HepG2 (cell line): Measurements from ENCODE around the gene TRAPPC10. TPM values are rescaled to one million over a fixed set of nuclear protein-coding genes. Genes with fewer than 3 reads are reported as not detected.

Experiments used
- ATAC-seq: fragments of 200-7000 bp; cut with Tn5 transposase; 3 replicates; pipeline ENCODE4 v1.9.1; 2020; ENCODE audit warnings: mild to moderate bottlenecking, moderate library complexity
- BruUV-seq: library from RNA; stranded (reverse); fragments of 400-500 nt; replicated peaks from 2 replicates; lab custom pipeline; 2021; lab: Mats Ljungman, UMichigan
- CTCF ChIA-PET: fragments of 300-600 bp; formaldehyde crosslinking; extraction: SDS; loops from one replicate; lab custom pipeline; 2021; ENCODE audit warnings: low total read pairs, inconsistent platforms, low intra/inter-chr PET ratio; lab: Yijun Ruan, JAX
- POLR2A ChIA-PET: fragments of 350-600 bp; sonication (Branson Sonifier 250); formaldehyde crosslinking; loops from one replicate; lab custom pipeline; 2020; ENCODE audit warnings: antibody characterized with exemption, inconsistent platforms; lab: Yijun Ruan, JAX
- DNase-seq: peaks from one replicate; pipeline ENCODE4 v3.0.0-alpha.2; 2015; ENCODE audit warnings: low spot score
- FAIRE-seq: peaks from 3 replicates; lab custom pipeline; 2011; peaks lifted over from hg19 to GRCh38; lab: Jason Lieb, UNC
- H2AFZ ChIP-seq: one replicate; pipeline ENCODE4 v1.6.1; 2011; ENCODE audit warnings: low read length, inconsistent platforms
- H3K27ac ChIP-seq: fragments of 300-600 bp; 3 replicates; pipeline ENCODE4 v1.8.0; 2011; ENCODE audit warnings: mixed run types, mild to moderate bottlenecking, mixed read lengths, low read length, inconsistent platforms; ENCODE audit not compliant: insufficient read depth; ENCODE audit errors: extremely low read length
- H3K27me3 ChIP-seq, 2 experiments: fragments of 200-600 bp in 1 of 2; 2 replicates in 1 of 2; 3 replicates in 1 of 2; pipeline versions ENCODE4 v1.6.0 to v1.8.0; 2011; ENCODE audit warnings: low read length in 2 of 2, mild to moderate bottlenecking in 2 of 2, moderate library complexity in 2 of 2, inconsistent platforms in 1 of 2; ENCODE audit not compliant: insufficient read depth in 2 of 2, control insufficient read depth in 1 of 2
- H3K36me3 ChIP-seq, 2 experiments: fragments of 200-600 bp in 1 of 2; replicated peaks in 1 of 2; 2 replicates in 1 of 2; 3 replicates in 1 of 2; pipeline versions ENCODE4 v1.5.1 to v1.8.0; 2011; ENCODE audit warnings: low read length in 2 of 2, inconsistent platforms in 1 of 2; ENCODE audit not compliant: insufficient read depth in 2 of 2, control insufficient read depth in 1 of 2
- H3K4me1 ChIP-seq: 2 replicates; pipeline ENCODE4 v1.5.1; 2012; ENCODE audit warnings: low read length, inconsistent platforms; ENCODE audit not compliant: insufficient read depth
- H3K4me2 ChIP-seq: 2 replicates; pipeline ENCODE4 v1.6.0; 2011; ENCODE audit warnings: low read depth, low read length, inconsistent platforms
- H3K4me3 ChIP-seq, 3 experiments: fragments of 200-600 bp in 1 of 3; sonication (generic), shearing (Covaris generic) in 1 of 3; replicated peaks in 1 of 3; 2 replicates each; pipeline ENCODE4 v1.5.1; 2011 to 2016; ENCODE audit warnings: low read length in 3 of 3, inconsistent platforms in 2 of 3, low read depth in 2 of 3, mild to moderate bottlenecking in 2 of 3, control low read depth in 1 of 3, mixed read lengths in 1 of 3; ENCODE audit not compliant: insufficient read depth in 1 of 3
- H3K79me2 ChIP-seq: one replicate; pipeline ENCODE4 v1.6.1; 2011; ENCODE audit warnings: low read length, inconsistent platforms; ENCODE audit not compliant: insufficient read depth
- H3K9ac ChIP-seq: 2 replicates; pipeline ENCODE4 v1.6.0; 2011; ENCODE audit warnings: mild to moderate bottlenecking, low read depth, low read length, inconsistent platforms; ENCODE audit not compliant: insufficient read depth
- H3K9me3 ChIP-seq: 2 replicates; pipeline ENCODE4 v1.5.1; 2012; ENCODE audit warnings: mild to moderate bottlenecking, low read length
- H4K20me1 ChIP-seq: 2 replicates; pipeline ENCODE4 v1.6.0; 2011; ENCODE audit warnings: inconsistent platforms, mild to moderate bottlenecking, low read length, moderate library complexity; ENCODE audit not compliant: insufficient read depth
- BHLHE40 ChIP-seq: IDR thresholded peaks from 2 replicates; pipeline ENCODE4 v1.6.1; 2011; ENCODE audit warnings: low read length, improper control_type of control experiment
- GZF1 ChIP-seq: sonication (generic); formaldehyde crosslinking; IDR thresholded peaks from 2 replicates; pipeline ENCODE4 v1.5.1; 2020; ENCODE audit warnings: mild to moderate bottlenecking, missing genetic modification reagents
- MBNL3 ChIP-seq: fragments of 250-450 bp; sonication (Bioruptor Pico); conservative IDR thresholded peaks from 2 replicates; pipeline ENCODE4 v1.8.0; 2022; ENCODE audit warnings: mild to moderate bottlenecking, inconsistent platforms
- NR2F1 ChIP-seq, 2 experiments: fragments of 450-650 bp in 1 of 2; formaldehyde crosslinking in 1 of 2; IDR thresholded peaks; 2 replicates each; pipeline versions ENCODE4 v1.5.0 to v1.6.1; 2016 to 2020; ENCODE audit warnings: mild to moderate bottlenecking in 1 of 2, missing compliant biosample characterization in 1 of 2, missing genetic modification reagents in 1 of 2, moderate library complexity in 1 of 2
- NR2F2 ChIP-seq: IDR thresholded peaks from 2 replicates; pipeline ENCODE4 v1.6.1; 2012; ENCODE audit warnings: low read depth, inconsistent platforms, borderline replicate concordance
- PATZ1 ChIP-seq: sonication (generic); formaldehyde crosslinking; IDR thresholded peaks from 2 replicates; pipeline ENCODE4 v1.4.0; 2020; ENCODE audit warnings: missing genetic modification reagents
- PHF20 ChIP-seq: sonication (generic); formaldehyde crosslinking; IDR thresholded peaks from 2 replicates; pipeline ENCODE4 v1.5.0; 2020; ENCODE audit warnings: mild to moderate bottlenecking, missing genetic modification reagents
- RFX1 ChIP-seq: fragments of 450-650 bp; IDR thresholded peaks from 2 replicates; pipeline ENCODE4 v1.6.1; 2017
- SOX5 ChIP-seq: IDR thresholded peaks from 2 replicates; pipeline ENCODE4 v1.6.1; 2016; ENCODE audit warnings: borderline replicate concordance
- SRF ChIP-seq: IDR thresholded peaks from 2 replicates; pipeline ENCODE4 v1.6.1; 2011; ENCODE audit warnings: mild to moderate bottlenecking, low read depth, low read length, moderate library complexity
- TFAP4 ChIP-seq: sonication (generic); IDR thresholded peaks from 2 replicates; pipeline ENCODE4 v1.6.1; 2016; ENCODE audit warnings: low read depth, borderline replicate concordance
- YEATS2 ChIP-seq: sonication (generic); formaldehyde crosslinking; IDR thresholded peaks from 2 replicates; pipeline ENCODE4 v1.4.0; 2020; ENCODE audit warnings: missing genetic modification reagents, borderline replicate concordance
- ZNF232 ChIP-seq: sonication (generic); formaldehyde crosslinking; IDR thresholded peaks from 2 replicates; pipeline ENCODE4 v1.4.0; 2020; ENCODE audit warnings: missing genetic modification reagents, borderline replicate concordance
- ZNF24 ChIP-seq: fragments of 450-650 bp; IDR thresholded peaks from 2 replicates; pipeline ENCODE4 v1.6.1; 2017; ENCODE audit warnings: antibody characterized with exemption, mild to moderate bottlenecking
- ZNF276 ChIP-seq: sonication (generic); formaldehyde crosslinking; IDR thresholded peaks from 2 replicates; pipeline ENCODE4 v1.4.0; 2020; ENCODE audit warnings: mild to moderate bottlenecking, low read depth, missing genetic modification reagents
- ZNF547 ChIP-seq: sonication (generic); formaldehyde crosslinking; IDR thresholded peaks from 2 replicates; pipeline ENCODE4 v1.5.1; 2020; ENCODE audit warnings: mild to moderate bottlenecking, missing genetic modification reagents
- ZNF609 ChIP-seq: sonication (generic); formaldehyde crosslinking; IDR thresholded peaks from 2 replicates; pipeline ENCODE4 v1.4.0; 2020; ENCODE audit warnings: mild to moderate bottlenecking, missing genetic modification reagents, borderline replicate concordance
- WGBS: methylation state at CpG from one replicate; pipeline ENCODE4 v1.1.6; 2017; ENCODE audit warnings: low lambda C conversion rate; 5-methylcytosine and 5-hydroxymethylcytosine counted together
- in situ Hi-C: cut with HindIII; loops from 2 replicates; pipeline ENCODE4 v1.10.0; 2017; ENCODE audit warnings: low pct_unique_long_range_greater_than_20kb; ENCODE audit not compliant: extremely low pct_ligation_motif_present
- intact Hi-C: fragments of 100-400 bp; cut with micrococcal nuclease; formaldehyde crosslinking; loops from one replicate; pipeline ENCODE4 v1.10.0; 2022; ENCODE audit not compliant: unreplicated experiment
- polyA plus RNA-seq, 8 experiments: library from polyadenylated mRNA; depleted of rRNA in 3 of 8; stranded (reverse) in 7 of 8; unstranded in 1 of 8; fragments of >200 nt; fragmentation: Illumina TruSeq in 4 of 8; extraction: Trizol in 4 of 8; gene quantifications; 2 replicates each; pipeline versions ENCODE4 v1.2.1 to v1.2.3, GENCODE V29; 2011 to 2016; ENCODE audit warnings: low read depth in 4 of 8, missing spikeins in 1 of 8, mixed read lengths in 1 of 8; ENCODE audit not compliant: insufficient read depth in 1 of 8
- total RNA-seq, 5 experiments: library from RNA; depleted of rRNA; stranded (reverse); fragments of >200 nt; fragmentation: Illumina TruSeq; extraction: Trizol; gene quantifications; 2 replicates each; pipeline ENCODE4 v1.2.3, GENCODE V29; 2016; ENCODE audit warnings: low read depth in 1 of 5

The TRAPPC10 gene
- total and polyA plus RNA-seq, 2 of the 13 experiments (the other 11 are each of a cell fraction or from before 2014, with no cell fraction given) = 10.6 to 16.5 TPM

GRCh38 chr21:44059710-44060109, 47.6 kb downstream of the TRAPPC10 start:
- H3K79me2 ChIP-seq = no peaks in the 10 kb centered on the region
- FAIRE-seq (no peak), DNase-seq (no peak), ATAC-seq (no peak)
- intact Hi-C loops (no loop called here), in situ Hi-C loops (no loop called here)
- WGBS = 98% methylated on average over 4 of the region's 4 CpGs
- H2AFZ ChIP-seq = no peak overlapping the region
- H3K36me3 ChIP-seq = peaks cover 18 to 58% of the 10 kb centered on the region in 2 experiments
- H3K4me3 ChIP-seq = no peak overlapping the region
- no peak overlapping the region for H3K27ac ChIP-seq
- H3K4me2 ChIP-seq = no peak overlapping the region
- no peaks in the 10 kb centered on the region for H3K4me1 ChIP-seq
- H4K20me1 ChIP-seq = no peaks in the 10 kb centered on the region
- POLR2A ChIA-PET = no interaction called here
- no peak overlapping the region for H3K9ac ChIP-seq
- H3K9me3 ChIP-seq = no peaks in the 10 kb centered on the region
- H3K27me3 ChIP-seq = no peaks in the 10 kb centered on the region
- no TSS peak for BruUV-seq
- CTCF ChIA-PET = no interaction called here
- TF ChIP-seq NR2F2 (no peak), GZF1 (CRISPR knock-in tag) (no peak), PATZ1 (CRISPR knock-in tag) (no peak), ZNF232 (CRISPR knock-in tag) (no peak), MBNL3 (CRISPR knock-in tag) (no peak), BHLHE40 (no peak), PHF20 (no peak), YEATS2 (CRISPR knock-in tag) (no peak), SOX5 (CRISPR knock-in tag) (no peak), ZNF609 (no peak), ZNF24 (no peak), SRF (no peak), ZNF276 (CRISPR knock-in tag) (no peak), TFAP4 (no peak), ZNF547 (CRISPR knock-in tag) (no peak), NR2F1 (CRISPR knock-in tag; IDR thresholded peaks at IDR 0.05) (no peak), RFX1 (no peak)
